CD1c-positive myeloid dendritic cell (primary cell): ENCODE results near the gene RASD1.
A peak's percentile ranks its signal among the peaks of the same experiment; 100 is the strongest.
"Not testable (repeated sequence)": the region's sequence is repeated elsewhere in the genome, so short reads cannot be mapped to it uniquely, and the experiment has no call there.

Experiments
- DNase-seq: peaks from one replicate; pipeline ENCODE4 v3.0.0-alpha.2; 2016; ENCODE audit errors: extremely low spot score

Gene RASD1

DNA sequence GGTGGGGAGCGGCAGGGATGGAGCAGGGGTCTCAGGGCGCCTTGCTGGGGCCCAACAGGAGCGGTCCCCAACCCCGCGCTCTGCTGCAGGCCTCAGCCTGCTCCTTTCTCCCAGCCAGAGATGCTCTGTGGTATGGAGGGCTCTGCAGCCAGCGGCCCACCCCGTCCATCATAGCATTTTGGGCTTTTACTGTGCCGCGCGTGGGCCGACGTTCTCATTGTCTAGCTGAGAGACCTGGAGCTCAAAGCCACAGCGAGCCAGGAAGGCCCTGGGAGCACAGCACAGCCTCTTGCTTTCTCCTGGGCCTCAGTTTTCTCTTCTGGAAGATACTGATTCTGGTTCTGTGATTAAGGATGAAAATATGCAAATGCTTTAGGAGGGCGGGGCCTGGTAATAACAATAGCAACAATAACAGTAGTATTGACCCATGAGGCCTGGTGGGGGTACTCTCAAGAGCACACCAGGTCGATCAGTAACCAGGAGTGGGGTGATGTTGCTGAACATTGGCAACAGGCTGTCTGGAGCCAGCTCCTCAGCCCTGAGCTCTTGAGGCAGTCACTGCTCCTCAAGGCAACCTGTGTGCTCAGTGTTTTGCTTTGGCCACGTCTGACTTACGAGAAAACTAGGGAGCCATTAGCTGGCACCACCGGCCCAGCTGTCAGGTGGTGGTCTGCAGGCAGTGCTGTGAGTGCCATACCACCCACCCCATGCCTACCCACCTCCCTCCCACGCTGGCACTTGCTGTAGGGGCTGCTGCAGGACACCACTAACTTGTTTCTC lies 1.1 kb upstream of the RASD1 start:
- no peak for DNase-seq

GRCh38 chr17:17495536-17496188 lies 533 bp downstream of the RASD1 start:
- DNase-seq: peak; percentile 34

GRCh38 chr17:17494870-17495535 lies 1.2 kb downstream of the RASD1 start:
- peak; percentile 38 for DNase-seq

DNA sequence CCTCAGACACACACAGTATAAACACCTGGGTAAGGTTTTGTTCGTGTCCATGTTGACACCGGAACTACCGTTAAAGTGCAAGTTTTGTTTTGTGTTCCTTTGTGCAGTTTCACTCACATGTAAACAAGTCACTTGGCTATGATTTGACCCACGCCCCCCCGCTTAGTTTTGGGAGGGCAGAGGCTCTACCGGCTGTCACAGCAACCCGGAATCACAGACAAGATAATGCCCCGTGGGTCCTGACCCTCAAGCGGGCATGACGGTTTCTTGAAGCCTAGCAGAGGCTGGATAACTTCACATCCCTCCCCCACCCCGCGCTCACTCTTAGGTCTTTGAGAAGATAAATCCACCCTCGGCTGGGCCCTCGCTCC lies 1.7 kb downstream of the RASD1 start:
- no peak for DNase-seq

- no peak for DNase-seq
These were observed 2.2 kb downstream of the RASD1 start for GRCh38 chr17:17493986-17494466.

DNA sequence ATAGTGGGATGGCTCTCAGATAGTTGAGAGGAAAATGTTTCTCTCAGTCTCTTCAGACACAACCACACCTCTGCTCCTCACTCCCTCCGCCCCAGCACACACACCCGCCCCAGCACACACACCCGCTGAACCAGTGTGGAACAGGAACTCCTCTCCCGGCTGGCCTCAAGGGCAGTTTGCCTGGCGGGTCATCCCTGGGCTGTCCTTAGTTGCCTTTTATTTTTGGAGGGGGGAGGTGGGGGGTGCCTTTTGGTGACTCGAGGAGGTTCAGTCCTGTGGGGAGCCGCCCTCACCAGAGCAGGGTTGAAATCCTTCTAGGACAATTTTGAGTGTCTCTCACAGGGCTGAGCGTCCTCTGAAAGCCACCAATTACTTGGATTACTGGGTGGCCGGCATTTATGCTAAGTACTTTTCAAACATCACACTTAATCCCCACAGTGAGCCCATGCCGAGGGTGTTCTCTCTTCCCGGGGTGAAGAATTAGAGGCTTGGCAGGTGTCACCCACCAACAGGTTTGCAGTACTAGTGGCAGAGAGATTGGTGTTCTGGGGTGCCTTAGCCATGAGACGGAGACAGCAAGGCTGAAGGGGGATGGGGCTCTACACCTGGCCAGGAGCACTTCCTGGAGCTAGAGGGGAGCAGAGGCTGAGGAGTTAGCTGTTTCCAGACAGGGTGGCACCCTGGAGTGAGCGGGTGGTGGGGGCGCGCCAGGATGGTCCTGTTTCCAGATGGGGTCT lies 2.8 kb downstream of the RASD1 start:
- DNase-seq: no peak

DNA sequence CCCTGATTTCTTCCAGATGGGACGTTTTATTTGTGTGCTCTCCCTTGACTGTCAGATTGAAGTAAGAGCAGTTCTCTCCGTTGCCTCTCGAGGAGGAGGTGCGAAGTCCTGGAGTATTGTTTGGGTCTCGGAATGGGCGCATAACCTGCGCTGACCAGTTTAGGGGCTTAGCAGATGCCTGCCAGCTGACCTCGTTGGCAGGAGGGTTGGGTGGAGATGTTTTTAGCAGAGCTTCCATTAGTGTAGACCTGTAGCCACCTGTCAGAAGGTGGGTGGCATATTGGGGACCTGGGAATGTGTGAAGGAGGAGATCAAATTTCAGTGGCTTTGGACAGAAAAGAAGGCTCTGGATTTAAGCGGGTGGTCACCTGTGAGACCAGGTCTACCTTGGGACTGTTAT lies 3.6 kb downstream of the RASD1 start:
- no peak for DNase-seq

DNA sequence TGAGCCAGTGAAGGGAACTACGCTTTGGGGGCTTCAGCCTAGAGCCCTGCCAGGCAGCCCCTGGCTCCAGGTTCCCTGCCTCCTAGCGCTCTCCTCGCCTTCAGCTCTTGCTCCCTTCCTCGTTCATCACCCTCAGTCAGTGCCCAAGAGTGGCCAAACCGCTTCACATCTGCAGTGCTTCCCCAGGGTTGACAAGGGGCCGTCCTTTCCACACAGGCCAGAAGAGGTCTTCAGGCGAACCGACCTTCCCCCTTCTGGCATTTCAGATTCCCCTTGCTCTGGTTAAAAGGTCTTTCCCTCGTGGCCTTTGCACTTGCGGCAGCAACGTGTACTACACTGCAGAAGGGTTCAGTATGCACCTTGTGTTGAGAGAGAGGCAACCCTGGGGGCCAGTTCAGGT lies 4.1 kb downstream of the RASD1 start:
- no peak for DNase-seq

DNA sequence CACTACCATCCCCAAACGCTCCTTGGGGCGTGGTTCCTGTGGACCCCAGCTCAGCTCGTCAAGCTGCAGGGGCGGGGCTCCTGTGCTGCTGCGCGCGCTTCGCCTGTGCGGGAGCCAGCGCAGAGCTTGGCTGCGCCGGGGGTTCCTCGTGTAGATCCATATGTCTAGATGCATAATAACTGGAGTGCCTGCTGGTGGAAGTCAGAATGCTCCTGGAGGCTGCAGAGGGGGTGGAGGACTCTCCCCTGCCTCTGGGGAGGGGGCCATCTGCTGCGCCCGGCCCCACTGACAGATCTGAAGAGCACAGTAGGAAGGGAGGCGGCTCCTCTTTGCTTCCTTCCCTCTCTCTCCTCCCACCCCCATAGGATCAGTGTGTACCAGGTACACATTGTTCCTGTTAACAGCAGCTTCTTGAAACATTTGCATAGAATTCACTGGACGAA lies 4.6 kb downstream of the RASD1 start:
- no peak for DNase-seq

- DNase-seq: no peak
These were observed 5.1 kb downstream of the RASD1 start for GRCh38 chr17:17491031-17491471.

DNA sequence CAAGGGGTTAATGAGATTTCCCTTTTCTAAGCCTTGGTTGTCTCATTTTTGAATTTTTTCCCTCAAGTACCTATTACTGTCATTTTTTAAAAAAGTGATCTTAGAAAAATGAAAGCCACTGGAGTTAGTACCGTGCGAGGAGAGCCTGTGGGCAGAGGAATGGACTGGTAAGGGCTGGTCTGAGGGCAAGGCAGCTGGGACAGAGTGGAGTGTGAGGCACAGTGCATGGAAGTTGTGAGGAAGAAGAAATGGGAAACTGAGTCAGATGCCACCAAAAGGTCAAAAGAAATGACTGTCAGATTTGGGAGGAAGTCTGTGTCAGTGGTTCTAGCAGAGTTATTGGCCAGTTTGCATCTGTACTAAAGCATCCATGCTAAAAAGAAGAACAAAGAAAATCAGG lies 8.2 kb downstream of the RASD1 start:
- no peak for DNase-seq

DNA sequence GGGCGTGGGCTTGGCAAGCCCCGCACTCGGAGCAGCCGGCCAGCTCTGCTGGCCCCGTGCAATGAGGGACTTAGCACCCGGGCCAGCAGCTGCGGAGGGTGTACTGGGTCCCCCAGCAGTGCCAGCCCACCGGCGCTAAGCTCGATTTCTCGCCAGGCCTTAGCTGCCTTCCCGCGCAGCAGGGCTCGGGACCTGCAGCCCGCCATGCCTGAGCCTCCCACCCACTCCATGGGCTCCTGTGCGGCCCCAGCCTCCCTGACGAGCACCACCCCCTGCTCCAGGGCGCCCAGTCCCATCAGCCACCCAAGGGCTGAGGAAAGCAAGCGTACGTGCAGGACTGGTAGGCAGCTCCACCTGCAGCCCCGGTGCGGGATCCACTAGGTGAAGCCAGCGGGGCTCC lies 9.8 kb downstream of the RASD1 start:
- not testable (repeated sequence) for DNase-seq

GRCh38 chr17:17485420-17485819 lies 10.8 kb downstream of the RASD1 start:
- no peak for DNase-seq

DNA sequence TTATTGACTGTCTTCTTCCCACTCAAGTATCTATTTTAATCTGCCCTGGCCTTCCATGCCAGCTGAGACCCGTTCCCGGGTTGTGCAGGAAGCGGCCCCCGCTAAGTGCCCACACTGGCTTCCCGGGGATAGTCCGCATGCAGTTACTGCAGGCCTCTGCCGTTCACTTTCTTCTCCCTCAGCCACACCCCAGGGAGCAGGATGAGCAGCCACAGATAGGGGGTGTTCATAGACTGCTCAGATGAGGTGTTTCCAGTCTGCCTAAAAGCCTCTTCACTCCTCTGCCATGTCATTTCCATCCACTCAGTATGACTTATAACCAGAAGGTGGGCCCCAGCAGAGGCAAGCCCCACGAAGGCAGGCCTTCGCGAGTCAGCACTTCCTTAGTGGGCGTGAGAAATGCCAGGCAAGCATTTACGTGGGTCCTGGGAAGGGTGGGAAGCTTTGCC lies 11.7 kb downstream of the RASD1 start:
- no peak for DNase-seq

- DNase-seq: no peak
These were observed 14.3 kb downstream of the RASD1 start for GRCh38 chr17:17481860-17482259.

DNA sequence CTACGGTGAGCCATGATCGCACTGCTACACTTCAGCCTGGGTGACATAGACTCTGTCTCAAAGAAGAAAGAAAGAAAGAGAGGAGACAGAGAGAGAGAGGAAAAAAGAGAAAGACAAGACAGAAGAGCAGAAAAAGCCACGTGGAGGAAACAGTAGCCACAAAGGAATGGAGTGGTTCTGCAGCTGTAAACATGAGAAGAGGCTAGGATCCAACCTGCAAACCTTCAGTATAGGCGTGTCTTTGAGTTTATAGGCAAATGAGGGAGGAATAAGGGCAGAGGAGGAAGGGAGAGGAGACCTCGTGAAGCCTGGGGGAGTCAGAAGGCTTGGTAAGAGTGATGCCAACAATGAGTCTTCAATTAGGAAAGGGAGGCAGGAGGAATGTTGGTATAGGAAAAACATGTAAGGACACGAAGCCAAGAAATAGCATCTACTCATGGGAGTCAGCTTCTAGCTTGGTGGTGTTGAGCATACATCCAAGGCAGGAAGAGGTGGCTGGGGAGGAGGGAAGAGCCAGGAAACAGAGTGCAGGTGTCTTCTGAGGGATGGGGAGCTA lies 15.5 kb downstream of the RASD1 start:
- no peak for DNase-seq

DNA sequence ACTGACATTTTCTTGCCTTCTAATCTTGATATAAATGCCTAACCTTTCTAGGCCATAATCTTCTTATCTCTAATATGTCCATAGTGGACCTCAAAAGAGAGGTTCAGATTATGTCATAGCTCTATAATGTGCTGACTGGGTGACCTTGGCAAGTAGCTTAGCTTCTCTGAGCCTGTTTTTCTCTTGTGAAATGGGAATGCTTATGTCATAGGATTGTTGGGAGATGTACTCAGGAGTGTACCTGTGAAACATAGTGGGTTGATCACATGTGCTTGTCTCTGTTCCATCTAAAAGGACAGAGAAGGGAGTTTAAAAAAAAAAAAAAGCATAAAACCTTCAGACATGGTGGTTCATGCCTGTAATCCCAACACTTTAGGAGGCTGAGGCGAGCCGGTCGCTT lies 17.0 kb downstream of the RASD1 start:
- no peak for DNase-seq

- peak; percentile 98 for DNase-seq
These were observed 19.2 kb downstream of the RASD1 start, which contains the start of gene MED9 for GRCh38 chr17:17476865-17477467. MED9 (plus strand) TSS chr17:17477000; CDS start chr17:17477042, 42 bp downstream.

DNA sequence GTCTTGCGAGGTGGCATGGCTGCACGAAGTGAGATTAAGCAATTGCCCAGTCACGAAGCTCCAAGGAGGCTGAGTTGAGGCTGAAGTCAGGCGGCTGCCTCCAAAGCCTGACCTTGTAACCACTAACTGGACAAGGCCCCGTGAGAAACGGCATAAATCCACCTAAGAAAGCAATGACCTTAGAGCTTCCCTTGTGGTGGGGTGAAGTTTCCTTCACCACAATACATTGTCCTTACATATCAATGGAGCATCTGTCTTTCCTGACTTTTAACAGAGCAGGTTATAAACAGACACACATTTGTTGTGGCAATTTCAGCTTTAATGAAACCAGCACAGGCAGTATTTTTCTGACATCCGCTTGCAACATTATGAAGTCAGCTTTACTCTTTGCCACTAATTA lies 21.9 kb downstream of the RASD1 start:
- DNase-seq: no peak

- no peak for DNase-seq
These were observed 23.8 kb downstream of the RASD1 start for GRCh38 chr17:17472333-17472920.

DNA sequence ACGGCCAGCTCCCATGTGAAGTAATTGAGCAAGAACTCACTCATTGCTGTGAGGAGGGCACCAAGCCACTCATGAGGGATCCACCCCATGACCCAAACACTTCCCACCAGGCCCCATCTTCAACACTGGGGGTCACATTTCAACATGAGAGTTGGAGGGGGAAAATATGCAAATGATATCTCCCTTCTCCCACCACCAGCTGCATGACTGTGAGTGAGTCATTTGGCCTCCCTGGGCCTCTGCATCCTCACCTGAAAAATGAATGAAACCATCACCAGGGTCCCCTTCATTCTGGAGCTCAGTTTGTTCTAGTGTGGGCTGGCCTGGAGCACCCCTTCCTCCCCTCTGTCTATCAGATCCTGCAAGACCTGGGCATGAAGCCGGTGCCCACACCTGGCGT lies 26.2 kb downstream of the RASD1 start:
- no peak for DNase-seq
